ENCODE data around the gene SND1.

DNA sequence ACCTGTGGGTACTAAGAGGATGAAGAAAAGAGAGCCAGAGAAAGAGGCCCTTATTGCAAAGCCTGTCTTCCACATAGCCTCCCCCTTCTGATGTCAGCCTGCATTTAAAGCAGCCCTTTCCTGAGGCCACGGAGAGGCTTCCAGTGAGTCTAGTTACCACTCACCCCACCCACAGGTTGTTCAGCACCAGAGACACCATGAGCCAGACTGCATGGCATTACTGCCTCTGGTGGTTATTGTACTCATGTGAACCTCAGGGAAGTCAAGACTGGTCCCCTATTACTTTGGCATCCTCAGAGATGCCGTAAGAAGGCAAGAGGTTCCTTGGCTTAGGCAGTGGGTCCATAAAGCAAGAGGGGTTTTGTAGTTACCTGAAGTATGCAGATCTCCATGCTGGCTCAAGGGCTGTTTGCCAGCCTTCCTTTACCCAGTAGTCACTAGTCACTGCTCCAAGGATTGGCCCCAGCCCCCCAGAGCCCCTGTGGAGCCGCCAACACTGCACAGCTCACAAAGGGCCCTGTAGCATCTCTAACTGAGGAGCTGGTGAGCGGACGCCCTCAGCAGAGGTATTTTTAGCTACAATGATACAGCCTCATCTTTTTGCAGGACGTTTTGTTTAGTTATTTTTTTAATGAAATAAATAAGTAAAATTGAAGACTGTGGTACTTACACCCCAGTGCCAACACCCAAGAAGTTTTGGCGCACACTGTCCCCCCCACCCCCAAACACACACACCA lies 358.6 kb downstream of the SND1 start:
- TF ChIP-seq, protein P1, sequence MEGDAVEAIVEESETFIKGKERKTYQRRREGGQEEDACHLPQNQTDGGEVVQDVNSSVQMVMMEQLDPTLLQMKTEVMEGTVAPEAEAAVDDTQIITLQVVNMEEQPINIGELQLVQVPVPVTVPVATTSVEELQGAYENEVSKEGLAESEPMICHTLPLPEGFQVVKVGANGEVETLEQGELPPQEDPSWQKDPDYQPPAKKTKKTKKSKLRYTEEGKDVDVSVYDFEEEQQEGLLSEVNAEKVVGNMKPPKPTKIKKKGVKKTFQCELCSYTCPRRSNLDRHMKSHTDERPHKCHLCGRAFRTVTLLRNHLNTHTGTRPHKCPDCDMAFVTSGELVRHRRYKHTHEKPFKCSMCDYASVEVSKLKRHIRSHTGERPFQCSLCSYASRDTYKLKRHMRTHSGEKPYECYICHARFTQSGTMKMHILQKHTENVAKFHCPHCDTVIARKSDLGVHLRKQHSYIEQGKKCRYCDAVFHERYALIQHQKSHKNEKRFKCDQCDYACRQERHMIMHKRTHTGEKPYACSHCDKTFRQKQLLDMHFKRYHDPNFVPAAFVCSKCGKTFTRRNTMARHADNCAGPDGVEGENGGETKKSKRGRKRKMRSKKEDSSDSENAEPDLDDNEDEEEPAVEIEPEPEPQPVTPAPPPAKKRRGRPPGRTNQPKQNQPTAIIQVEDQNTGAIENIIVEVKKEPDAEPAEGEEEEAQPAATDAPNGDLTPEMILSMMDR (conservative IDR thresholded peaks at IDR 0.05; ENCODE audit: low read depth, low read length) = 0 out of 2 replicates have a peak, but pooled peaks have one; percentile 21
- no peak for TF ChIP-seq EZH2 (IDR thresholded peaks at IDR 0.05; ENCODE audit: low read length, unreplicated experiment)

All from PC-3 (cell line).